Keratinocyte (primary cell): ENCODE data around the gene CUX1.

Experiments
- EZH2 ChIP-seq: IDR thresholded peaks from one replicate; pipeline ENCODE4 v1.6.1; 2012; ENCODE audit warnings: inconsistent platforms, mild to moderate bottlenecking, low read length, moderate library complexity
- TF ChIP-seq, protein P1 (sequence below), 3 experiments: IDR thresholded peaks in 1 of 3; conservative IDR thresholded peaks in 1 of 3; optimal IDR thresholded peaks in 1 of 3; 2 replicates in 2 of 3; 3 replicates in 1 of 3; pipeline versions ENCODE3 to v1.5.1; 2011; ENCODE audit warnings: low read length in 3 of 3, mild to moderate bottlenecking in 3 of 3, moderate library complexity in 2 of 3, control low read depth in 1 of 3, inconsistent platforms in 1 of 3; ENCODE audit not compliant: insufficient read depth in 2 of 3; ENCODE audit errors: extremely low read depth in 1 of 3

DNA sequence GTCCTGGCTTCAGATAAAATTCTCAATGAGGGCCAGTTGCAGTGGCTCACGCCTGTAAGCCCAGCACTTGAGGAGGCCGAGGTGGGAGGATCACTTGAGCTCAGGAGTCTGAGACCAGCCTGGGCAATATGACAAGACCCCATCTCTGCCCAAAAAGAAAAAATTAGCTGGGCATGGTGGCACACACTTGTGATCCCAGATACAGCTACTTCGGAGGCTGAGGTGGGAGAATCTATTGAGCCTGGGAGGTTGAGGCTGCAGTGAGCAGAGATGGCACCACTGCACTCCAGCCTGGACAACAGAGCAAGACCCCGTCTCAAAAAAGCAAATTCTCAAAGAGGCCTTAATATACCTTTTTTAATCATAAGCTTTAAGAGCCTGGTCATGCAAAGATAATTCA lies 142.9 kb downstream of the CUX1 start:
- TF ChIP-seq, protein P1, sequence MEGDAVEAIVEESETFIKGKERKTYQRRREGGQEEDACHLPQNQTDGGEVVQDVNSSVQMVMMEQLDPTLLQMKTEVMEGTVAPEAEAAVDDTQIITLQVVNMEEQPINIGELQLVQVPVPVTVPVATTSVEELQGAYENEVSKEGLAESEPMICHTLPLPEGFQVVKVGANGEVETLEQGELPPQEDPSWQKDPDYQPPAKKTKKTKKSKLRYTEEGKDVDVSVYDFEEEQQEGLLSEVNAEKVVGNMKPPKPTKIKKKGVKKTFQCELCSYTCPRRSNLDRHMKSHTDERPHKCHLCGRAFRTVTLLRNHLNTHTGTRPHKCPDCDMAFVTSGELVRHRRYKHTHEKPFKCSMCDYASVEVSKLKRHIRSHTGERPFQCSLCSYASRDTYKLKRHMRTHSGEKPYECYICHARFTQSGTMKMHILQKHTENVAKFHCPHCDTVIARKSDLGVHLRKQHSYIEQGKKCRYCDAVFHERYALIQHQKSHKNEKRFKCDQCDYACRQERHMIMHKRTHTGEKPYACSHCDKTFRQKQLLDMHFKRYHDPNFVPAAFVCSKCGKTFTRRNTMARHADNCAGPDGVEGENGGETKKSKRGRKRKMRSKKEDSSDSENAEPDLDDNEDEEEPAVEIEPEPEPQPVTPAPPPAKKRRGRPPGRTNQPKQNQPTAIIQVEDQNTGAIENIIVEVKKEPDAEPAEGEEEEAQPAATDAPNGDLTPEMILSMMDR (optimal IDR thresholded peaks at IDR 0.05 in 1 of 3, IDR thresholded peaks at IDR 0.05 in 1 of 3, conservative IDR thresholded peaks at IDR 0.05 in 1 of 3; ENCODE audit: extremely low read depth in 1 of 3, insufficient read depth in 2 of 3, low read length in 3 of 3): no peak
- no peak for TF ChIP-seq EZH2
